H1 (cell line): ENCODE results near the gene UNC93A. TPM values are rescaled to one million over a fixed set of nuclear protein-coding genes. Genes with fewer than 3 reads are reported as not detected.

Experiments
- CTCF ChIA-PET: fragments of 300-600 bp; sonication (Branson Sonifier 250); formaldehyde crosslinking; loops from one replicate; lab custom pipeline; 2021; ENCODE audit not compliant: partially characterized antibody; lab: Charles Lee
- POLR2A ChIA-PET: fragments of 300-600 bp; sonication (Branson Sonifier 250); formaldehyde crosslinking; loops from one replicate; lab custom pipeline; 2021; ENCODE audit warnings: inconsistent platforms; ENCODE audit not compliant: partially characterized antibody; lab: Charles Lee
- DNase-seq, 2 experiments: peaks; one replicate each; pipeline versions ENCODE4 v3.0.0 to v3.0.0-alpha.2; 2010 to 2022; ENCODE audit warnings: low spot score in 2 of 2, low read depth in 1 of 2, mixed read lengths in 1 of 2
- FAIRE-seq: peaks from 2 replicates; lab custom pipeline; 2011; peaks lifted over from hg19 to GRCh38; lab: Jason Lieb, UNC
- H2AFZ ChIP-seq: 2 replicates; pipeline ENCODE4 v1.8.1; 2012; ENCODE audit warnings: low read length, inconsistent platforms
- H2AK5ac ChIP-seq: 2 replicates; pipeline ENCODE4 v1.6.1; 2013; ENCODE audit warnings: low read depth, low read length
- H2BK120ac ChIP-seq: replicated peaks from 2 replicates; pipeline ENCODE3; 2013; ENCODE audit warnings: low read depth, low read length, inconsistent platforms
- H2BK12ac ChIP-seq: 2 replicates; pipeline ENCODE4 v1.6.1; 2013; ENCODE audit warnings: low read depth, low read length
- H2BK15ac ChIP-seq: 2 replicates; pipeline ENCODE4 v1.6.1; 2013; ENCODE audit warnings: low read length
- H2BK20ac ChIP-seq: 2 replicates; pipeline ENCODE4 v1.6.1; 2013; ENCODE audit warnings: low read length
- H2BK5ac ChIP-seq: 2 replicates; pipeline ENCODE4 v1.6.1; 2013; ENCODE audit warnings: low read depth, low read length
- H3K14ac ChIP-seq: 2 replicates; pipeline ENCODE4 v1.6.1; 2013; ENCODE audit warnings: inconsistent platforms; ENCODE audit not compliant: insufficient read length
- H3K18ac ChIP-seq: 2 replicates; pipeline ENCODE4 v1.6.1; 2013; ENCODE audit warnings: low read length; ENCODE audit errors: extremely low read depth
- H3K23ac ChIP-seq: 2 replicates; pipeline ENCODE4 v1.6.1; 2013; ENCODE audit warnings: inconsistent platforms; ENCODE audit not compliant: insufficient read length
- H3K23me2 ChIP-seq: 2 replicates; pipeline ENCODE4 v1.6.1; 2013; ENCODE audit warnings: low read depth, low read length
- H3K27ac ChIP-seq: 2 replicates; pipeline ENCODE4 v1.6.1; 2011; ENCODE audit warnings: low read depth, low read length, inconsistent platforms
- H3K27me3 ChIP-seq, 4 experiments: replicated peaks in 1 of 4; 1 replicate in 1 of 4; 2 replicates in 3 of 4; pipeline versions ENCODE4 v1.6.1 to v1.8.1; 2011 to 2013; ENCODE audit warnings: low read length in 3 of 4, mild to moderate bottlenecking in 3 of 4, inconsistent platforms in 2 of 4, mixed read lengths in 2 of 4, moderate library complexity in 1 of 4; ENCODE audit not compliant: control insufficient read depth in 3 of 4, insufficient read depth in 3 of 4; ENCODE audit errors: extremely low read depth in 1 of 4
- H3K36me3 ChIP-seq, 4 experiments: 2 replicates each; pipeline versions ENCODE4 v1.6.1 to v1.8.1; 2011 to 2013; ENCODE audit warnings: mild to moderate bottlenecking in 4 of 4, low read length in 3 of 4, moderate library complexity in 2 of 4, control low read depth in 1 of 4, inconsistent platforms in 1 of 4; ENCODE audit not compliant: insufficient read depth in 4 of 4, control insufficient read depth in 2 of 4
- H3K4ac ChIP-seq: replicated peaks from 2 replicates; pipeline ENCODE3; 2013; ENCODE audit warnings: low read length, low read depth, mixed read lengths, inconsistent platforms; ENCODE audit not compliant: insufficient read length
- H3K4me1 ChIP-seq, 4 experiments: replicated peaks in 1 of 4; 1 replicate in 1 of 4; 2 replicates in 3 of 4; pipeline versions ENCODE4 v1.6.1 to v1.8.1; 2011 to 2013; ENCODE audit warnings: low read length in 3 of 4, inconsistent platforms in 2 of 4, mixed read lengths in 1 of 4; ENCODE audit not compliant: insufficient read depth in 4 of 4, control insufficient read depth in 3 of 4
- H3K4me2 ChIP-seq, 2 experiments: 2 replicates each; pipeline versions ENCODE4 v1.6.1 to v1.8.1; 2011 to 2013; ENCODE audit warnings: low read depth in 2 of 2, low read length in 2 of 2, control low read depth in 1 of 2, inconsistent platforms in 1 of 2, mild to moderate bottlenecking in 1 of 2; ENCODE audit not compliant: insufficient read depth in 1 of 2
- H3K4me3 ChIP-seq, 4 experiments: fragments of 200-600, 300-600 bp in 1 of 4; sonication (generic), shearing (Covaris generic), sonication (Bioruptor Twin) in 1 of 4; 2 replicates each; pipeline versions ENCODE4 v1.5.1 to v1.8.1; 2011 to 2016; ENCODE audit warnings: low read length in 4 of 4, low read depth in 3 of 4, control low read depth in 2 of 4, inconsistent platforms in 2 of 4, mild to moderate bottlenecking in 2 of 4, mixed read lengths in 1 of 4, moderate library complexity in 1 of 4; ENCODE audit not compliant: insufficient read depth in 2 of 4; ENCODE audit errors: extremely low read depth in 1 of 4
- H3K56ac ChIP-seq: replicated peaks from 2 replicates; pipeline ENCODE3; 2013; ENCODE audit warnings: low read depth, mild to moderate bottlenecking, mixed read lengths, low read length, inconsistent platforms; ENCODE audit not compliant: insufficient read length
- H3K79me1 ChIP-seq: 2 replicates; pipeline ENCODE4 v1.6.1; 2013; ENCODE audit warnings: low read depth, low read length, control low read depth
- H3K79me2 ChIP-seq, 2 experiments: 2 replicates each; pipeline versions ENCODE4 v1.6.1 to v1.8.1; 2012 to 2013; ENCODE audit warnings: low read length in 2 of 2, mild to moderate bottlenecking in 2 of 2, inconsistent platforms in 1 of 2; ENCODE audit not compliant: insufficient read depth in 2 of 2, control insufficient read depth in 1 of 2
- H3K9ac ChIP-seq, 4 experiments: replicated peaks in 1 of 4; 1 replicate in 1 of 4; 2 replicates in 3 of 4; pipeline versions ENCODE4 v1.6.1 to v1.8.1; 2011 to 2013; ENCODE audit warnings: low read depth in 3 of 4, low read length in 3 of 4, control low read depth in 2 of 4, mild to moderate bottlenecking in 2 of 4, moderate library complexity in 2 of 4, inconsistent platforms in 1 of 4; ENCODE audit errors: extremely low read depth in 1 of 4
- H3K9me3 ChIP-seq, 2 experiments: 2 replicates each; pipeline versions ENCODE4 v1.6.1 to v1.8.1; 2012 to 2013; ENCODE audit warnings: mild to moderate bottlenecking in 2 of 2, moderate library complexity in 2 of 2, control low read depth in 1 of 2, inconsistent platforms in 1 of 2, low read depth in 1 of 2, low read length in 1 of 2, mixed read lengths in 1 of 2; ENCODE audit not compliant: insufficient read depth in 2 of 2
- H4K20me1 ChIP-seq, 2 experiments: replicated peaks in 1 of 2; 2 replicates each; pipeline versions ENCODE3 to v1.8.1; 2011 to 2013; ENCODE audit warnings: inconsistent platforms in 2 of 2, low read length in 2 of 2, mild to moderate bottlenecking in 1 of 2; ENCODE audit not compliant: insufficient read depth in 2 of 2, control insufficient read depth in 1 of 2
- H4K5ac ChIP-seq: 2 replicates; pipeline ENCODE4 v1.6.1; 2013; ENCODE audit warnings: low read length, low read depth, mixed read lengths, inconsistent platforms; ENCODE audit not compliant: insufficient read length
- H4K8ac ChIP-seq: 2 replicates; pipeline ENCODE4 v1.8.0; 2013; ENCODE audit warnings: mild to moderate bottlenecking, moderate library complexity, low read length, inconsistent platforms; ENCODE audit not compliant: insufficient read depth; ENCODE audit errors: extremely low read depth
- H4K91ac ChIP-seq: replicated peaks from 2 replicates; pipeline ENCODE3; 2013; ENCODE audit warnings: low read length, mixed read lengths, inconsistent platforms; ENCODE audit not compliant: insufficient read length
- CHD1 ChIP-seq: IDR thresholded peaks from 2 replicates; pipeline ENCODE4 v1.6.1; 2012; ENCODE audit warnings: low read depth, low read length, improper control_type of control experiment
- NANOG ChIP-seq: IDR thresholded peaks from 2 replicates; pipeline ENCODE4 v1.6.1; 2011; ENCODE audit warnings: low read length, low read depth, mild to moderate bottlenecking, inconsistent platforms; ENCODE audit not compliant: insufficient read depth, poor library complexity, severe bottlenecking
- RBBP5 ChIP-seq: IDR thresholded peaks from 2 replicates; pipeline ENCODE4 v1.7.1; 2012; ENCODE audit warnings: low read depth, mild to moderate bottlenecking, inconsistent platforms, low read length, moderate library complexity, borderline replicate concordance
- WGBS, 2 experiments: shearing (Covaris generic) in 1 of 2; methylation state at CpG; one replicate each; pipeline versions ENCODE4 v1.1.6 to v1.1.7; 2013 to 2015; ENCODE audit warnings: low lambda C conversion rate in 2 of 2, mixed read lengths in 2 of 2, inconsistent platforms in 1 of 2, low coverage in 1 of 2, missing lambda C conversion rate in 1 of 2; ENCODE audit not compliant: insufficient replicate concordance in 2 of 2, insufficient coverage in 1 of 2, insufficient read length in 1 of 2; ENCODE audit errors: extremely low coverage in 1 of 2, missing lambda C conversion rate in 1 of 2; 5-methylcytosine and 5-hydroxymethylcytosine counted together
- polyA plus RNA-seq, 7 experiments: library from polyadenylated mRNA; depleted of rRNA in 3 of 7; stranded (reverse) in 5 of 7; unstranded in 2 of 7; fragments of >200 nt in 5 of 7; fragments of 200-250 nt in 2 of 7; gene quantifications; 1 replicate in 5 of 7; 2 replicates in 1 of 7; 4 replicates in 1 of 7; pipeline versions ENCODE4 v1.2.1 to v1.2.3, GENCODE V29; 2011 to 2013; ENCODE audit warnings: missing spikeins in 2 of 7, mixed read lengths in 2 of 7
- total RNA-seq: library from RNA; stranded (reverse); fragmentation: NEBNext Ultra II Directional; extraction: Animal tissue kit (Norgen Biotek cat#: 25700); gene quantifications from 2 replicates; pipeline ENCODE4 v1.2.1, GENCODE V29; 2021

UNC93A gene
- total and polyA plus RNA-seq, 2 of the 8 experiments (the other 6 are each of a cell fraction or from before 2014, with no cell fraction given) = 0.39 TPM; not detected in 1

- no peak overlapping the region for H3K4me3 ChIP-seq
- no peak overlapping the region; the same call in 1 of the 2 replicates for H4K8ac ChIP-seq
- no peak overlapping the region for H2BK12ac ChIP-seq
- no peak overlapping the region for H3K14ac ChIP-seq
- no peak overlapping the region for H4K5ac ChIP-seq
- H3K4me2 ChIP-seq = no peak overlapping the region
- H2BK5ac ChIP-seq = no peak overlapping the region
- no peak overlapping the region for H2AFZ ChIP-seq
- no peaks in the 10 kb centered on the region for H3K9me3 ChIP-seq
- H2AK5ac ChIP-seq = no peak overlapping the region
- H2BK15ac ChIP-seq = no peak overlapping the region
- no peak for DNase-seq
- H3K23ac ChIP-seq = no peak overlapping the region
- no peak overlapping the region for H4K91ac ChIP-seq
- H3K56ac ChIP-seq = no peak overlapping the region
- POLR2A ChIA-PET = no interaction called here
- H3K36me3 ChIP-seq = no peaks in the 10 kb centered on the region; a peak in 1 of 8 replicates
- no peaks in the 10 kb centered on the region for H3K27me3 ChIP-seq
- no peak overlapping the region for H3K18ac ChIP-seq
- H3K79me1 ChIP-seq = no peaks in the 10 kb centered on the region
- WGBS, 2 experiments = 89% methylated on average over 13 of the region's 19 CpGs; no CpG with 5 or more reads in 1 of the 2 experiments
- no peaks in the 10 kb centered on the region; a peak in 1 of 4 replicates for H3K79me2 ChIP-seq
- no peak for FAIRE-seq
- no peak overlapping the region for H2BK120ac ChIP-seq
- H3K4me1 ChIP-seq = peaks cover 0 to under 1% (median 0%) of the 10 kb centered on the region in 4 experiments; a peak in 2 of 7 replicates
- no peak overlapping the region for H3K4ac ChIP-seq
- no peak overlapping the region; a peak in 1 of 7 replicates for H3K9ac ChIP-seq
- H3K27ac ChIP-seq = no peak overlapping the region
- CTCF ChIA-PET = interaction anchor here (0.7 to 1.5 kb wide), 2 partner anchors 47 to 240 kb away, joined by 3 read pairs; no protein-coding TSS in a partner anchor
- no peak overlapping the region for H2BK20ac ChIP-seq
- peaks cover 8% of the 10 kb centered on the region for H3K23me2 ChIP-seq
- H4K20me1 ChIP-seq = no peaks in the 10 kb centered on the region
- TF ChIP-seq NANOG (no peak), CHD1 (no peak), RBBP5 (no peak)
Measured at GRCh38 chr6:167336844-167337630, 45.9 kb downstream of the UNC93A start.
